CD4-positive, alpha-beta T cell treated with Interleukin-1 beta for 1 hour (primary cell): ENCODE measurements around the gene JMJD1C.

Experiments used
- DNase-seq, 2 donors: peaks; one replicate each; pipeline ENCODE4 v3.0.0-alpha.2; 2020 to 2022

The JMJD1C gene

GRCh38 chr10:63477927-63478326 lies 12.2 kb upstream of the JMJD1C start:
- DNase-seq, result no peak

- no peak for DNase-seq
Observed at GRCh38 chr10:63474488-63474887, 8.7 kb upstream of the JMJD1C start.

GRCh38 chr10:63470928-63471327 lies 5.2 kb upstream of the JMJD1C start:
- no peak for DNase-seq

- no peak for DNase-seq
Observed at GRCh38 chr10:63468947-63469346, 3.2 kb upstream of the JMJD1C start.

GRCh38 chr10:63467841-63468240 lies 2.1 kb upstream of the JMJD1C start:
- no peak for DNase-seq

- peak in 1 of 2 donors; percentile 45 for DNase-seq
Observed at GRCh38 chr10:63466144-63466935, 563 bp upstream of the JMJD1C start.

GRCh38 chr10:63464402-63465292 lies 1.1 kb downstream of the JMJD1C start:
- no peak for DNase-seq

GRCh38 chr10:63462442-63462841 lies 3.3 kb downstream of the JMJD1C start:
- no peak for DNase-seq

- no peak for DNase-seq
Observed at GRCh38 chr10:63458177-63458576, 7.6 kb downstream of the JMJD1C start.

GRCh38 chr10:63457594-63457993 lies 8.2 kb downstream of the JMJD1C start:
- no peak for DNase-seq

GRCh38 chr10:63456437-63457210 lies 9.2 kb downstream of the JMJD1C start:
- DNase-seq, result no peak

GRCh38 chr10:63455507-63455906 lies 10.3 kb downstream of the JMJD1C start:
- no peak for DNase-seq

GRCh38 chr10:63454631-63455030 lies 11.1 kb downstream of the JMJD1C start:
- DNase-seq, result no peak

- DNase-seq, result no peak
Observed at GRCh38 chr10:63452524-63452923, 13.3 kb downstream of the JMJD1C start.

- DNase-seq, result no peak
Observed at GRCh38 chr10:63446716-63447440, 18.9 kb downstream of the JMJD1C start.

- DNase-seq, result no peak
Observed at GRCh38 chr10:63441404-63441803, 24.4 kb downstream of the JMJD1C start.

- no peak for DNase-seq
Observed at GRCh38 chr10:63439607-63440006, 26.2 kb downstream of the JMJD1C start.

- DNase-seq, result no peak
Observed at GRCh38 chr10:63438506-63439498, 27.0 kb downstream of the JMJD1C start.

- no peak for DNase-seq
Observed at GRCh38 chr10:63437116-63437949, 28.4 kb downstream of the JMJD1C start.

GRCh38 chr10:63436225-63436624 lies 29.6 kb downstream of the JMJD1C start:
- no peak for DNase-seq
